PC-9 (cell line): Measurements from ENCODE around the gene DNAH9.

ENCODE experiments used
- CTCF ChIP-seq: fragments of 200-600 bp; sonication (generic); conservative IDR thresholded peaks from 2 replicates; pipeline ENCODE4 v1.6.1; 2017; ENCODE audit warnings: mixed run types, antibody characterized with exemption, mild to moderate bottlenecking, moderate library complexity
- EZH2 ChIP-seq: fragments of 200-600 bp; sonication (generic); IDR thresholded peaks from 2 replicates; pipeline ENCODE4 v1.8.0; 2017; ENCODE audit warnings: antibody characterized with exemption, low read depth

GRCh38 chr17:11554542-11554941 is 43.7 kb upstream of the DNAH9 start:
- TF ChIP-seq EZH2 (no peak), CTCF (no peak)
